GM12801 (cell line): ENCODE results near the gene SNX11.

Source experiments
- CTCF ChIP-seq: IDR thresholded peaks from one replicate; pipeline ENCODE4 v1.5.1; 2011; ENCODE audit warnings: control low read depth; ENCODE audit not compliant: insufficient read length; ENCODE audit errors: extremely low read depth

Gene SNX11

GRCh38 chr17:48102798-48103715 lies 4.5 kb upstream of the SNX11 start:
- no peak for TF ChIP-seq CTCF

GRCh38 chr17:48104440-48104839 lies 3.1 kb upstream of the SNX11 start:
- TF ChIP-seq CTCF = no peak

GRCh38 chr17:48106802-48107136 lies 797 bp upstream of the SNX11 start:
- TF ChIP-seq CTCF = no peak

GRCh38 chr17:48110761-48111160 lies 3.2 kb downstream of the SNX11 start:
- TF ChIP-seq CTCF = no peak

GRCh38 chr17:48111937-48112241 lies 4.3 kb downstream of the SNX11 start:
- TF ChIP-seq CTCF = no peak

GRCh38 chr17:48113201-48113676 lies 5.7 kb downstream of the SNX11 start:
- no peak for TF ChIP-seq CTCF

GRCh38 chr17:48121923-48122664 lies 14.5 kb downstream of the SNX11 start:
- no peak for TF ChIP-seq CTCF
